Immature natural killer cell (primary cell): ENCODE results near the gene PLEKHA3. TPM values are rescaled to one million over a fixed set of nuclear protein-coding genes. Genes with fewer than 3 reads are reported as not detected.

Experiments used
- DNase-seq, 3 donors: peaks; one replicate each; pipeline ENCODE4 v3.0.0; 2022; ENCODE audit warnings: mixed read lengths in 1 of 3
- H3K27ac Mint-ChIP-seq, 6 donors: one replicate each; pipeline ENCODE4 v1.8.0; 2020; ENCODE audit warnings: mixed read lengths in 6 of 6, mild to moderate bottlenecking in 5 of 6, inconsistent platforms in 4 of 6, moderate library complexity in 3 of 6
- H3K27me3 Mint-ChIP-seq, 3 donors: one replicate each; pipeline ENCODE4 v1.8.0; 2020 to 2021; ENCODE audit warnings: low read depth in 3 of 3, mild to moderate bottlenecking in 3 of 3, mixed read lengths in 3 of 3, moderate library complexity in 3 of 3, inconsistent platforms in 1 of 3
- H3K36me3 Mint-ChIP-seq, 3 donors: one replicate each; pipeline ENCODE4 v1.8.0; 2020; ENCODE audit warnings: mixed read lengths in 3 of 3, inconsistent platforms in 2 of 3, mild to moderate bottlenecking in 2 of 3
- H3K4me1 Mint-ChIP-seq, 2 donors: one replicate each; pipeline ENCODE4 v1.8.0; 2020; ENCODE audit warnings: inconsistent platforms in 2 of 2, mild to moderate bottlenecking in 2 of 2, mixed read lengths in 2 of 2, moderate library complexity in 1 of 2
- H3K4me3 Mint-ChIP-seq, 5 donors: one replicate each; pipeline ENCODE4 v1.8.0; 2020; ENCODE audit warnings: mild to moderate bottlenecking in 5 of 5, mixed read lengths in 5 of 5, inconsistent platforms in 3 of 5, moderate library complexity in 3 of 5
- H3K9me3 Mint-ChIP-seq, 6 donors: one replicate each; pipeline ENCODE4 v1.8.0; 2020; ENCODE audit warnings: mild to moderate bottlenecking in 6 of 6, mixed read lengths in 6 of 6, inconsistent platforms in 4 of 6, moderate library complexity in 3 of 6
- polyA plus RNA-seq, 3 donors: library from polyadenylated mRNA; unstranded; fragments of 300-500 nt; fragmentation: Illumina TruSeq; gene quantifications; one replicate each; pipeline ENCODE4 v1.2.3, GENCODE V29; 2021

PLEKHA3 gene
- polyA plus RNA-seq, 3 donors from 2014 or later = 22.4 to 35.6 (median 27.7) TPM

DNA sequence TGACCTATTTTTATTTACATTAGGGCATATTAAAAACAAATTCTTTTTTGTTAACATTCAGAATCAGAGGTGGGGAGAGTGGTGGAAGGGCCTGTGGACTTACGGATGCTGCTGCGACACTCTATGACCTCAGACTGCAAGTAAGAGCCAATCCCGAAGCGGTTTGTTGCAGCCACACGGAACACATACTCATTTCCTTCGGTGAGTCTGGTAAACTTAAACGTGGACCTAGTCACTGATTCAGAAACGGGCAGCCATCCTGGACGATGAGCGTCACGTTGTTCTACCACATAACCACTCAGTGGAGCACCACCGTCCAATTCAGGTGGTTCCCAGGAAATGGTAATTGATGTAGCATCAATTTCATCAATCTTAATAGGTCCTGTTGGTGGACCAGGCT lies 61.9 kb downstream of the PLEKHA3 start:
- no peak for DNase-seq
- no peaks in the 10 kb centered on the region for H3K9me3 Mint-ChIP-seq
- H3K4me3 Mint-ChIP-seq = no peak overlapping the region
- peaks cover 0 to 6% of the 10 kb centered on the region in 2 donors for H3K4me1 Mint-ChIP-seq
- no peak overlapping the region for H3K27ac Mint-ChIP-seq
- H3K27me3 Mint-ChIP-seq = peaks cover 0 to 3% (median 0%) of the 10 kb centered on the region in 3 donors
- H3K36me3 Mint-ChIP-seq = peaks cover 6 to 70% (median 38%) of the 10 kb centered on the region in 3 donors

GRCh38 chr2:178542569-178542968 lies 62.3 kb downstream of the PLEKHA3 start:
- no peak overlapping the region for H3K27ac Mint-ChIP-seq
- no peak for DNase-seq
- no peaks in the 10 kb centered on the region for H3K9me3 Mint-ChIP-seq
- no peak overlapping the region for H3K4me3 Mint-ChIP-seq
- H3K36me3 Mint-ChIP-seq = peaks cover 6 to 71% (median 42%) of the 10 kb centered on the region in 3 donors
- peaks cover 0 to 3% (median 0%) of the 10 kb centered on the region in 3 donors for H3K27me3 Mint-ChIP-seq
- peaks cover 0 to 6% of the 10 kb centered on the region in 2 donors for H3K4me1 Mint-ChIP-seq

GRCh38 chr2:178550352-178550751 lies 70.1 kb downstream of the PLEKHA3 start:
- Mint-ChIP-seq H3K27me3 (peaks cover 0 to 2% (median 0%) of the 10 kb centered on the region in 3 donors), H3K9me3 (no peaks in the 10 kb centered on the region), H3K27ac (no peak overlapping the region), H3K4me3 (no peak overlapping the region), H3K4me1 (no peaks in the 10 kb centered on the region), H3K36me3 (peaks cover 6 to 44% (median 37%) of the 10 kb centered on the region in 3 donors)
- DNase-seq = no peak

GRCh38 chr2:178553047-178553446 lies 72.8 kb downstream of the PLEKHA3 start:
- no peaks in the 10 kb centered on the region for H3K9me3 Mint-ChIP-seq
- peaks cover 0 to 2% (median 0%) of the 10 kb centered on the region in 3 donors for H3K27me3 Mint-ChIP-seq
- H3K4me1 Mint-ChIP-seq = no peaks in the 10 kb centered on the region
- peaks cover 0 to 32% (median 25%) of the 10 kb centered on the region in 3 donors for H3K36me3 Mint-ChIP-seq
- no peak for DNase-seq
- H3K4me3 Mint-ChIP-seq = no peak overlapping the region
- H3K27ac Mint-ChIP-seq = no peak overlapping the region

Other genes with a start within 250 kb of the PLEKHA3 start
- 10 to 100 TPM; 37.7 to 57.7 (median 39.6) TPM for gene PRKRA, start 29.3 kb upstream of the PLEKHA3 start, polyA plus RNA-seq
- under 1 TPM in 1 of 3 donors, not detected in 2; 0.19 TPM for gene PJVK, start 29.1 kb upstream of the PLEKHA3 start, polyA plus RNA-seq
- gene FKBP7, start 1.9 kb upstream of the PLEKHA3 start, polyA plus RNA-seq = 1 to 10 TPM; 1.3 to 6.9 (median 2.1) TPM